NB4 (cell line): Measurements from ENCODE around the gene NADSYN1.

Experiments used
- DNase-seq: peaks from one replicate; pipeline ENCODE4 v3.0.0; 2010; ENCODE audit warnings: low read depth
- H3K4me3 ChIP-seq: one replicate; pipeline ENCODE4 v1.5.1; 2011; ENCODE audit warnings: mild to moderate bottlenecking, low read depth, low read length, moderate library complexity
- MAX ChIP-seq: IDR thresholded peaks from 2 replicates; pipeline ENCODE4 v1.6.1; 2011; ENCODE audit warnings: low read depth, low read length
- MYC ChIP-seq: IDR thresholded peaks from 2 replicates; pipeline ENCODE4 v1.6.1; 2011; ENCODE audit warnings: low read depth, low read length
- POLR2A ChIP-seq: IDR thresholded peaks from 2 replicates; pipeline ENCODE4 v1.6.1; 2011; ENCODE audit warnings: mild to moderate bottlenecking; ENCODE audit not compliant: insufficient read length; ENCODE audit errors: extremely low read depth
- TF ChIP-seq, protein P1 (sequence below): IDR thresholded peaks from one replicate; pipeline ENCODE4 v1.5.1; 2012; ENCODE audit warnings: low read depth, low read length

Gene NADSYN1

DNA sequence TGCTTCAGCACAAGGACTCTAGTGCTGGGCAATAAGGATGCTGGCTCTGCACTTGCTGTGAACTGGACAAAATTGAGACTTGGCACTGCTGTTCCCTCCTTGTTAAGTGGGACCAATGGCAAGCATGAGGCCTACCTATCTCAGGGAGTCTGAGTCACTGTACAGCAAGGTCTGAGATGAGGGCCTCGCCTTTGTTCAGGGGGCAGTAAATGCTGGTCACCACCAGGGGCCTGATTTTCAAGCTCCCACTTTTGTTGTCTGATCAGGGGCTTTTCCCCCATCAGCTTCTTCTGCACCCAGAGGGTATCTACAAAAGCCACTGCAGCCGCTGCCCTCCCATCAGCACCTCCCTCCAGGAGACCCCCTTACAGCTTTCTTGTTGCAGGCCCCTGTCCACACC lies 27.6 kb upstream of the NADSYN1 start:
- H3K4me3 ChIP-seq, result no peak overlapping the region
- TF ChIP-seq POLR2A (no peak), MAX (no peak), MYC (no peak)
- TF ChIP-seq, protein P1, sequence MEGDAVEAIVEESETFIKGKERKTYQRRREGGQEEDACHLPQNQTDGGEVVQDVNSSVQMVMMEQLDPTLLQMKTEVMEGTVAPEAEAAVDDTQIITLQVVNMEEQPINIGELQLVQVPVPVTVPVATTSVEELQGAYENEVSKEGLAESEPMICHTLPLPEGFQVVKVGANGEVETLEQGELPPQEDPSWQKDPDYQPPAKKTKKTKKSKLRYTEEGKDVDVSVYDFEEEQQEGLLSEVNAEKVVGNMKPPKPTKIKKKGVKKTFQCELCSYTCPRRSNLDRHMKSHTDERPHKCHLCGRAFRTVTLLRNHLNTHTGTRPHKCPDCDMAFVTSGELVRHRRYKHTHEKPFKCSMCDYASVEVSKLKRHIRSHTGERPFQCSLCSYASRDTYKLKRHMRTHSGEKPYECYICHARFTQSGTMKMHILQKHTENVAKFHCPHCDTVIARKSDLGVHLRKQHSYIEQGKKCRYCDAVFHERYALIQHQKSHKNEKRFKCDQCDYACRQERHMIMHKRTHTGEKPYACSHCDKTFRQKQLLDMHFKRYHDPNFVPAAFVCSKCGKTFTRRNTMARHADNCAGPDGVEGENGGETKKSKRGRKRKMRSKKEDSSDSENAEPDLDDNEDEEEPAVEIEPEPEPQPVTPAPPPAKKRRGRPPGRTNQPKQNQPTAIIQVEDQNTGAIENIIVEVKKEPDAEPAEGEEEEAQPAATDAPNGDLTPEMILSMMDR, result no peak
- no peak for DNase-seq

- no peak for DNase-seq
- no peak for TF ChIP-seq MAX
- TF ChIP-seq, protein P1, result no peak
- TF ChIP-seq MYC, result no peak
- no peak for TF ChIP-seq POLR2A
- no peak overlapping the region for H3K4me3 ChIP-seq
These were observed 27.1 kb upstream of the NADSYN1 start for GRCh38 chr11:71425860-71426259.

- no peak for DNase-seq
- no peak overlapping the region for H3K4me3 ChIP-seq
- no peak for TF ChIP-seq MYC
- TF ChIP-seq, protein P1, result no peak
- no peak for TF ChIP-seq POLR2A
- no peak for TF ChIP-seq MAX
These were observed 26.6 kb upstream of the NADSYN1 start for GRCh38 chr11:71426413-71426812.

DNA sequence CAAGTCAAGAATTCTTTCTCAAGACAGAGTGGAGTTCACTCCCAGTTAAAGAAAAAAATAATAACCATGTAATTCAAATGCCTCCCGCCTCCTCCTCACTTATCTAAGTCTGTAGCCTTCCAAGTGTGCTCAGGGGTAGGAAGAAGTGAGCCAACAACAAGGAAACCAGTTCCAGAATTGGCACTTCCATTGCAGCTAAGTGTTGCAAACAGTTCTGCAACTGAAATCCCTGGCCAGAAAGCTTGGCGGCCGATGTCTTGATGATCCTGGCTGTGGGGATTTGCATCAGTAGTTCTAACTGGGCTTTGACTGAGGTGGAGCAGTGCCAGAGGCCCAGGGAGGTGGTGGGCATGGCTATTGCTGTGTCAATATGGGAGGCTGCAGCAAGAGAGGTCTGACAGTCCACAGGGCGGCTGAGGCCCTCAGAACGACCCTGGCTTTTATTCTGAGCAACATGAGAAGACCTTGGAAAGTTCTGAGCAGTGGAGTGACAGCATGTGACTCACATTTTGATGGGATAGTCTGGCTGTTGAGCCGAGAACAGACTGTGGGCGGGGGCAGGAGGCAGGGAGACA lies 24.1 kb upstream of the NADSYN1 start:
- DNase-seq, result no peak
- H3K4me3 ChIP-seq, result no peak overlapping the region
- TF ChIP-seq POLR2A (no peak), MAX (no peak), MYC (no peak)
- TF ChIP-seq, protein P1, result no peak

GRCh38 chr11:71429701-71430100 lies 23.3 kb upstream of the NADSYN1 start:
- no peak for DNase-seq
- no peak overlapping the region for H3K4me3 ChIP-seq
- no peak for TF ChIP-seq POLR2A
- no peak for TF ChIP-seq MAX
- TF ChIP-seq, protein P1, result no peak
- no peak for TF ChIP-seq MYC

DNA sequence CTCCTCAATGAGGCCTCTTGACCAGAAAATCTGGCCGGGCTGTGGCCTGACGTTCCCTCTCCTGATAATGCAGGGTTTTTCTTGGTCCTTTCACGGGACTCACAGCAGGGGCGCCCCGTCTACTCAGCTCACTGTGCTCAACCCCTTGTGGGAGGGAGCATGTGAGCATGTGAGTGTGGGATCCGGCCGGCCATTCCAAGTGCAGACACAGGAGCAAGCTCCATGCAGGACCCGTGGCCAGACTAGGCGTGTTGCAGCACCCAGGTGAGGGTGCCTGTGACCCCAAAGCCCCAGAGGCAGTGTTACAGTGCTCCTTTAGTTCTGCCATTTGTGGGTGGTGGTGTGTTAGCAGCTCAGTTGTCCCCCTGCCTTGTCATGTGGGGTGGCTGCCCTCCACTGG lies 22.8 kb upstream of the NADSYN1 start:
- TF ChIP-seq MYC, result no peak
- no peak for TF ChIP-seq POLR2A
- TF ChIP-seq, protein P1, result no peak
- TF ChIP-seq MAX, result no peak
- no peak for DNase-seq
- no peak overlapping the region for H3K4me3 ChIP-seq
